AG04449 (cell line): ENCODE measurements around the gene TMEM178A.

Experiments used
- CTCF ChIA-PET: fragments of 350-600 bp; formaldehyde crosslinking; extraction: SDS; loops from one replicate; lab custom pipeline; 2021; ENCODE audit warnings: antibody characterized with exemption; lab: Yijun Ruan, JAX
- POLR2A ChIA-PET: fragments of 400-600, 350-600 bp; formaldehyde crosslinking; extraction: SDS; loops from one replicate; lab custom pipeline; 2020; ENCODE audit warnings: antibody characterized with exemption, inconsistent platforms; lab: Yijun Ruan, JAX
- DNase-seq: peaks from one replicate; pipeline ENCODE4 v3.0.0-alpha.2; 2010; ENCODE audit warnings: low read depth, low spot score
- H3K4me3 ChIP-seq: 2 replicates; pipeline ENCODE4 v1.5.1; 2011; ENCODE audit warnings: low read depth, mild to moderate bottlenecking, control low read depth, low read length
- CTCF ChIP-seq: IDR thresholded peaks from one replicate; pipeline ENCODE4 v1.5.1; 2011; ENCODE audit warnings: mild to moderate bottlenecking, moderate library complexity, low read length, control low read depth, inconsistent platforms; ENCODE audit not compliant: insufficient read depth; ENCODE audit errors: missing control alignments

The TMEM178A gene

DNA sequence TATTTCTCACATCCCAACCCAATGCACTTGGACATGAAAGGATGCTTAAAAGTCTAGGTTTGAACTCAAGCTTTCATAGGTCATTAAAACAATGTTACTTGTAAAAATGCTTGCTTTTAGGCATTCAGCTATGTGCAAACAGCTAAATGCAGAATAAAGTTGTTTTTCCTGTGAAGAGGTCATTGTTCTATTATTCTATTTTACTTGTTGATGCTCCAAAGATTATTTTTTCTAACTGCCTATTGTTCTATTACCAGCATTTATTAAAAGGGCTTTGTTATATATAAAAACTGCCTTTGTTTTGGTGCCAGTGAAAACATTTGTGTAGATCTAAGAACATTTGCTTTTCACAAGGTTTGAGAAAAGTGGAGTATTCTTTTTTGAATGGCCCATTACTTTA lies 49.4 kb downstream of the TMEM178A start:
- H3K4me3 ChIP-seq: no peak overlapping the region
- no peak for TF ChIP-seq CTCF
- DNase-seq: no peak
- CTCF ChIA-PET: interaction anchor here (1.3 to 5.7 kb wide), 5 partner anchors 10 to 21 kb away, joined by 3 to 27 read pairs (median 5); no protein-coding TSS in a partner anchor
- POLR2A ChIA-PET: no interaction called here

DNA sequence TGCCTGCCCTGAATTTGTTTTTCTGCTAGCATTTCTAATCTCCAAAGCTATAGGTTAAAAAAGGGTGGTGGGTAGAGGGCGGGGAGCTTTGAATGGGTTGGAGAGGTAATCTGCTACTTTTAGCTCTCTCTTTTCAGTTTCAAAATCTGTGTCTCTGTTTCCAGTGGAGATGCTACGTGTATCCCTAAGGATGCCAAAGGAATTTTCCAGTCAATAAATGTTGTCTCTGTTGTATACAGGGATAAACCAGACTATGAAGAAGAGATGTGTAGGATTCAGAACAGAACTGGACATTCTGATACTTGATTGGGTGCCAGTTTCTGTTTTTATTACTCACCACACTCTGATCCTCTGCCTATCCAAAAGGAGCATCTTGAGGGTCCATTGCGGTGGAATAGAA lies 50.1 kb downstream of the TMEM178A start:
- CTCF ChIA-PET: interaction anchor here (1.5 kb wide), 1 partner anchor 11 kb away, joined by 5 read pairs; no protein-coding TSS in a partner anchor
- POLR2A ChIA-PET: no interaction called here
- no peak for DNase-seq
- no peak overlapping the region for H3K4me3 ChIP-seq
- no peak for TF ChIP-seq CTCF

DNA sequence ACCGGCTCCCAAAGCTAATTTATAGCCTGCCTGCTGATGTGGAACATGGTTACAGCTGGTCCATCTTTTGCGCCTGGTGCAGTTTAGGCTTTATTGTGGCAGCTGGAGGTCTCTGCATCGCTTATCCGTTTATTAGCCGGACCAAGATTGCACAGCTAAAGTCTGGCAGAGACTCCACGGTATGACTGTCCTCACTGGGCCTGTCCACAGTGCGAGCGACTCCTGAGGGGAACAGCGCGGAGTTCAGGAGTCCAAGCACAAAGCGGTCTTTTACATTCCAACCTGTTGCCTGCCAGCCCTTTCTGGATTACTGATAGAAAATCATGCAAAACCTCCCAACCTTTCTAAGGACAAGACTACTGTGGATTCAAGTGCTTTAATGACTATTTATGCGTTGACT lies 51.4 kb downstream of the TMEM178A start:
- CTCF ChIA-PET: no interaction called here
- no peak for TF ChIP-seq CTCF
- no peak for DNase-seq
- no peak overlapping the region for H3K4me3 ChIP-seq
- POLR2A ChIA-PET: no interaction called here

DNA sequence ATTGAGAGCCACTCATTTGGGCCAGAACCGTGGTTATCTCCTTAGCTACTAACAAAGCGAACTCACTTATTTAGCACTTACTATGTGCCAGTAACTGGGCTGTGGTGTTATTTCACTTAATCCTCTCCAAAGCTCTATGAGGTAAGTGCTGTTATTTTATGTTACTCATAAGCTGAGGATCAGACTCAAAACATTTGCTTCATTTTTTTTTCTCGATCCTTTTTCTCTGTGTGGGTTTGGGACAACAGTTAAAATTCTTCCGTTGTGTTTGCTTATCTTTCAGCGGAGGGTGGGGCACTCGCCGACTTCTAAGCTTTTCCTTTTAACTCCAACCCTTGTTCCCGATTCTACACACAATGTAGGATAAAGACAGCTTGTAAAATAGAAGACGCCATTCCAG lies 52.8 kb downstream of the TMEM178A start:
- POLR2A ChIA-PET: no interaction called here

GRCh38 chr2:39719317-39719716 lies 53.6 kb downstream of the TMEM178A start:
- CTCF ChIA-PET: interaction anchor here (0.9 to 1.3 kb wide), 2 partner anchors 23 to 72 kb away, joined by 3 read pairs; no protein-coding TSS in a partner anchor
- POLR2A ChIA-PET: no interaction called here
- TF ChIP-seq CTCF: no peak
- no peak for DNase-seq
- no peak overlapping the region for H3K4me3 ChIP-seq

More for the DNA sequence above, 52.8 kb downstream of the TMEM178A start:
- TF ChIP-seq CTCF: no peak
- H3K4me3 ChIP-seq: no peak overlapping the region
- CTCF ChIA-PET: interaction anchor here (1.2 to 1.3 kb wide), 2 partner anchors 11 to 22 kb away, joined by 3 read pairs; no protein-coding TSS in a partner anchor
- no peak for DNase-seq

DNA sequence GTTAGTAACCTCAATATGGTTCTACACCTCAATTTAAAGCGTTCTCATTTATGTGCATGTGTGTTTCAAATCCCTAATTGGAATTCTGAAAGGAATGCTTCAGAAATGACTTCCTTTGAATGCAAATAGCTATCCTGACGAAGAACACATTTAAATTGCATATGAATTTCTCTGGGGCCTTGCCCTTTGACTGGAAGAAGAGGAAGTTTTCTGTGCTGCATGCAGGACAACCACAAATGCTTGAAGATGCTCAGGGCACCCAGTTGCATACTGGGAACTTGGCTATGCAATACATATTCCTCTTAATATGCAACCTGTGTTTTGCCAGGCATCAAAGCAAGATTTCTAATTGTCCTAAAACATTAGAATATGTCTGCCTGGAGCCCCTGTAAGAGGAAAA lies 55.3 kb downstream of the TMEM178A start:
- DNase-seq: no peak
- no peak overlapping the region for H3K4me3 ChIP-seq
- TF ChIP-seq CTCF: no peak
- ChIA-PET POLR2A (no interaction called here), CTCF (interaction anchor here (1.3 to 1.5 kb wide), 2 partner anchors 10 to 127 kb away, joined by 4 to 6 read pairs; no protein-coding TSS in a partner anchor)
